ENCODE measurements around the gene TNFAIP3.

The TNFAIP3 gene

DNA sequence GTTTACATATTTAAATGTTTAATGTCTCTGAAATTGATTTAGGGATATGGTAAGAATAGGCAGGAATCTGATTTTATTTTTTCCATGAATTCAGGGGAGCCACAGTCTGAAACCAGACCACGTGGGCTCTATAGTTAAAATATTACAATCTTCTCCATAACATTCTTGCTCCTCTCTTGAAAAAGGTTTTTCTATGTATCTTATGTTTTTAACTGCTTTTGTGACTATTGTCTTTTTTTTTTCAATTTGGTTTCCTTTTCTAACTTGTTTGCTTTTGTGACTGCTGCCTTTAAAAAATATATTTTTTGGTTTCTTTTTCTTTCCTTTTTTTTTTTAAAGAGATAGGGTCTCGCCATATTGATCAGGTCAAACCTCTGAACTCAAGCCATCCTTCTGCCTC lies 40.1 kb downstream of the TNFAIP3 start:
- H3K4me3 ChIP-seq (replicated peaks; ENCODE audit: insufficient read depth, low read length): no peak overlapping the region
- DNase-seq (ENCODE audit: low read depth in 1 of 2, low spot score in 1 of 2): no peak
- no peak overlapping the region for H3K27ac ChIP-seq (replicated peaks)
- no peaks in the 10 kb centered on the region for H3K27me3 ChIP-seq (ENCODE audit: insufficient read depth, poor library complexity, severe bottlenecking)
- no peak for TF ChIP-seq GABPA (IDR thresholded peaks at IDR 0.05; ENCODE audit: low read depth)
- TF ChIP-seq, protein P1, sequence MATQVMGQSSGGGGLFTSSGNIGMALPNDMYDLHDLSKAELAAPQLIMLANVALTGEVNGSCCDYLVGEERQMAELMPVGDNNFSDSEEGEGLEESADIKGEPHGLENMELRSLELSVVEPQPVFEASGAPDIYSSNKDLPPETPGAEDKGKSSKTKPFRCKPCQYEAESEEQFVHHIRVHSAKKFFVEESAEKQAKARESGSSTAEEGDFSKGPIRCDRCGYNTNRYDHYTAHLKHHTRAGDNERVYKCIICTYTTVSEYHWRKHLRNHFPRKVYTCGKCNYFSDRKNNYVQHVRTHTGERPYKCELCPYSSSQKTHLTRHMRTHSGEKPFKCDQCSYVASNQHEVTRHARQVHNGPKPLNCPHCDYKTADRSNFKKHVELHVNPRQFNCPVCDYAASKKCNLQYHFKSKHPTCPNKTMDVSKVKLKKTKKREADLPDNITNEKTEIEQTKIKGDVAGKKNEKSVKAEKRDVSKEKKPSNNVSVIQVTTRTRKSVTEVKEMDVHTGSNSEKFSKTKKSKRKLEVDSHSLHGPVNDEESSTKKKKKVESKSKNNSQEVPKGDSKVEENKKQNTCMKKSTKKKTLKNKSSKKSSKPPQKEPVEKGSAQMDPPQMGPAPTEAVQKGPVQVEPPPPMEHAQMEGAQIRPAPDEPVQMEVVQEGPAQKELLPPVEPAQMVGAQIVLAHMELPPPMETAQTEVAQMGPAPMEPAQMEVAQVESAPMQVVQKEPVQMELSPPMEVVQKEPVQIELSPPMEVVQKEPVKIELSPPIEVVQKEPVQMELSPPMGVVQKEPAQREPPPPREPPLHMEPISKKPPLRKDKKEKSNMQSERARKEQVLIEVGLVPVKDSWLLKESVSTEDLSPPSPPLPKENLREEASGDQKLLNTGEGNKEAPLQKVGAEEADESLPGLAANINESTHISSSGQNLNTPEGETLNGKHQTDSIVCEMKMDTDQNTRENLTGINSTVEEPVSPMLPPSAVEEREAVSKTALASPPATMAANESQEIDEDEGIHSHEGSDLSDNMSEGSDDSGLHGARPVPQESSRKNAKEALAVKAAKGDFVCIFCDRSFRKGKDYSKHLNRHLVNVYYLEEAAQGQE (IDR thresholded peaks at IDR 0.05; ENCODE audit: insufficient replicate concordance, low read depth): no peak
- TF ChIP-seq, protein P2, sequence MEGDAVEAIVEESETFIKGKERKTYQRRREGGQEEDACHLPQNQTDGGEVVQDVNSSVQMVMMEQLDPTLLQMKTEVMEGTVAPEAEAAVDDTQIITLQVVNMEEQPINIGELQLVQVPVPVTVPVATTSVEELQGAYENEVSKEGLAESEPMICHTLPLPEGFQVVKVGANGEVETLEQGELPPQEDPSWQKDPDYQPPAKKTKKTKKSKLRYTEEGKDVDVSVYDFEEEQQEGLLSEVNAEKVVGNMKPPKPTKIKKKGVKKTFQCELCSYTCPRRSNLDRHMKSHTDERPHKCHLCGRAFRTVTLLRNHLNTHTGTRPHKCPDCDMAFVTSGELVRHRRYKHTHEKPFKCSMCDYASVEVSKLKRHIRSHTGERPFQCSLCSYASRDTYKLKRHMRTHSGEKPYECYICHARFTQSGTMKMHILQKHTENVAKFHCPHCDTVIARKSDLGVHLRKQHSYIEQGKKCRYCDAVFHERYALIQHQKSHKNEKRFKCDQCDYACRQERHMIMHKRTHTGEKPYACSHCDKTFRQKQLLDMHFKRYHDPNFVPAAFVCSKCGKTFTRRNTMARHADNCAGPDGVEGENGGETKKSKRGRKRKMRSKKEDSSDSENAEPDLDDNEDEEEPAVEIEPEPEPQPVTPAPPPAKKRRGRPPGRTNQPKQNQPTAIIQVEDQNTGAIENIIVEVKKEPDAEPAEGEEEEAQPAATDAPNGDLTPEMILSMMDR (IDR thresholded peaks at IDR 0.05; ENCODE audit: insufficient read depth, low read length): no peak
- no peak for TF ChIP-seq SPI1 (IDR thresholded peaks at IDR 0.05; ENCODE audit: borderline replicate concordance, low read depth)
- no peak for TF ChIP-seq POLR2AphosphoS5 (IDR thresholded peaks at IDR 0.05; ENCODE audit: low read depth)

DNA sequence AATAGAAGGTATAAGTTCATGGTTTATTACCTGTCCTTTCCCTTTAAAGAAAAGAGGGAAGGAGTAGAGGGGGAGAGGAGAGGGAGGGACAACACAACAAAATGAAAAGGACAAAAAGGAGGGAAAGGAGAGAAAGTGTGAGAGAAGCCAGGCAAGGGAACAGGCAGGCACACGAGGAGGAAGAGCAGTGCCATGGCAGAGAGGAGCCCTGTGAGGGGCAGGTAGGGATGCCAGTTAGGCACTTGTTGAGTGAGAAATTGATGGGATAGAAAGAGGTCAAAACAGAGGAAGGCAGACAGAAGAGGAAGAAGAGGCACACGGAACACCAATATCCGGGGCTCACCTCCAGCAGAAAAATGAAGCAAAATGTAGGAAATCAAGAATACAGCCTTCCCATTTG lies 42.5 kb downstream of the TNFAIP3 start:
- Histone ChIP-seq H3K27ac (replicated peaks) (no peak overlapping the region), H3K27me3 (ENCODE audit: insufficient read depth, poor library complexity, severe bottlenecking) (no peaks in the 10 kb centered on the region), H3K4me3 (replicated peaks; ENCODE audit: insufficient read depth, low read length) (no peak overlapping the region)
- DNase-seq (ENCODE audit: low read depth in 1 of 2, low spot score in 1 of 2): no peak
- TF ChIP-seq, protein P1 (IDR thresholded peaks at IDR 0.05; ENCODE audit: insufficient replicate concordance, low read depth): no peak
- TF ChIP-seq SPI1 (IDR thresholded peaks at IDR 0.05; ENCODE audit: borderline replicate concordance, low read depth) (no peak), GABPA (IDR thresholded peaks at IDR 0.05; ENCODE audit: low read depth) (no peak), POLR2AphosphoS5 (IDR thresholded peaks at IDR 0.05; ENCODE audit: low read depth) (no peak)
- TF ChIP-seq, protein P2 (IDR thresholded peaks at IDR 0.05; ENCODE audit: insufficient read depth, low read length): no peak

DNA sequence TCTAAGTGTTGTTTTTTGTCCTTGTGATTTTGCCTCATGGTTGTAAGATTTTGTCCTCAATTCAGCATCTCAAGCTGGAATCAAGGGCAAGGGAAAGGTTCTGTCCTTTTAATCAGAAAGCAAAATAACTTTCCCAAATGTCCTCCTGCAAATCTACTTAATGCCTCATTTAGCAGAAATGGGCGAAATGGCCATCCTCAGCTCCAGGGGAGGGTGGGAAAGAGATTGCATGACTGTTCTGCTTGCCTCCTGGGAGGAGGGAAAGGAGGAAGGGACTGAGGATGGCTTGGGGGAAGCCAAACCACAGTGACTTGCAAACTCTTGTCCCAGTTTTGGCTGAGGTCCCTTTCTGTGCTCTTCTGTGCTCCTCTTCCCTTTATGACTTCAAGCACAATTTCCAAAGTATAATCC lies 43.4 kb downstream of the TNFAIP3 start:
- peak; percentile 64; the same call in 1 of the 2 replicates for TF ChIP-seq SPI1 (IDR thresholded peaks at IDR 0.05; ENCODE audit: borderline replicate concordance, low read depth)
- TF ChIP-seq GABPA (IDR thresholded peaks at IDR 0.05; ENCODE audit: low read depth): no peak
- TF ChIP-seq, protein P1 (IDR thresholded peaks at IDR 0.05; ENCODE audit: insufficient replicate concordance, low read depth): no peak
- TF ChIP-seq, protein P2 (IDR thresholded peaks at IDR 0.05; ENCODE audit: insufficient read depth, low read length): no peak
- peak; percentile 66 for TF ChIP-seq POLR2AphosphoS5 (IDR thresholded peaks at IDR 0.05; ENCODE audit: low read depth)
- Histone ChIP-seq H3K27ac (replicated peaks) (peak overlapping the region; percentile 52), H3K4me3 (replicated peaks; ENCODE audit: insufficient read depth, low read length) (no peak overlapping the region), H3K27me3 (ENCODE audit: insufficient read depth, poor library complexity, severe bottlenecking) (no peaks in the 10 kb centered on the region)
- peak; percentile 72 to 80 for DNase-seq (ENCODE audit: low read depth in 1 of 2, low spot score in 1 of 2)

All from HL-60 (cell line).